ENCODE measurements around the gene PPEF2.
"Not testable (repeated sequence)": the region's sequence is repeated elsewhere in the genome, so short reads cannot be mapped to it uniquely, and the experiment has no call there.

PPEF2 gene

GRCh38 chr4:75895744-75896314 is 6.4 kb downstream of the PPEF2 start:
- no peak for DNase-seq (ENCODE audit: low read depth)

DNA sequence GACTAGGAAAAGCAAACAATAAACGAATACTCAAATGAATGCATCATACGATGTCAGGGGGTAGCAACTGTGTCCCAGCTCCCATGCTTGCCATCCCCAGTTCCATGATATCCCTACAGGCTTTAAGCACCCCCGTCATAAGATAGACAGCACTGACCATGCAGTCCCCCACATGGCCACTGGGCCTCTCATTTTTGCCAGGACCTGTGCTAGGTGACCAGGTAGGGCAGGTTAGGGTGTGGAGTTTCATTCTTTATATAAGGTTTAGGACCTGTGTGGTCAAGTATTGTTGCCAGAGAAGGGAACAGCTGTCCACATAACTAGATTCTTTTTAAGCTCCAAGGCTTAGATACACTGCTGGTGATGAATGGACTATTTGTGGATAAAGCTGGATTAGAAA is 9.7 kb downstream of the PPEF2 start:
- DNase-seq (ENCODE audit: low read depth): no peak

GRCh38 chr4:75891611-75892010 is 10.6 kb downstream of the PPEF2 start:
- no peak for DNase-seq (ENCODE audit: low read depth)

GRCh38 chr4:75889537-75890199 is 12.6 kb downstream of the PPEF2 start:
- no peak for DNase-seq (ENCODE audit: low read depth)

DNA sequence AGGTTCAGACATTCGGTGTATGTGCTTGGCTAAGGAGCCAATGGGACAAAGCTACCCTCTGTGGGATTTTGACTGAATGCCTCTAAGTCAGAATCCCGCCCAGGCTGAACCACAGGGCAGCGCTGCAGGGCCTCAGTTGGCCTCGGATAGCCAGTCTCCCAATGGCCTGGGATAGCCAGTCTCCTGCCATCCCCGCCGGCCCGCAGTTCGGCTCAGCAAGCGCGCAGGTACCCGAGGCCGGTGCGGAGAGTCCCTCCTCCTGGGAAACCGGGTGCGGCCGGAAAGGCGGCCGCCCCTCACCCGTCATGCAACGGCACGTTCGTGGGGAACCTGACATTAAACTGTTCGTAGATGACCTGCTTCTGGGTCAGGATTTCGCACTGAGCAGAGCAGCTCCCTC is 16.1 kb downstream of the PPEF2 start:
- no peak for DNase-seq (ENCODE audit: low read depth)

DNA sequence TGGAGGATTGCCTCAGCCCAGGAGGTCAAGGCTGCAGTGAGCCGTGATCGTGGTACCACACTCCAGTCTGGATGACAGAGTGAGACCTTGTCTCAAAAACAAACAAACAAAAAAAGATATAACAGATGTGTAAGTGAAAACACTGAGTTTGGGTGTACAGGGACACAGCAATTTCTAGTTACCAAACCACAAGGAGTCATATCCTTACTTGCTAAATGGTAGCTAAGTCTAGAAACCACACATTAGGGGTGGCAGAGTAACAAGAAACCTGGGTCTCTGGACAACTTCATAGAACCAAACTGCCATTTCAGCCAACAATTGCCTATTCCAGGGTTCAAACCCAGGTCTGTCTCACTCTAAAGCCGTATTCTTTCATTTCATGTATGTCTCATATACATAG is 20.8 kb downstream of the PPEF2 start:
- DNase-seq (ENCODE audit: low read depth): no peak

DNA sequence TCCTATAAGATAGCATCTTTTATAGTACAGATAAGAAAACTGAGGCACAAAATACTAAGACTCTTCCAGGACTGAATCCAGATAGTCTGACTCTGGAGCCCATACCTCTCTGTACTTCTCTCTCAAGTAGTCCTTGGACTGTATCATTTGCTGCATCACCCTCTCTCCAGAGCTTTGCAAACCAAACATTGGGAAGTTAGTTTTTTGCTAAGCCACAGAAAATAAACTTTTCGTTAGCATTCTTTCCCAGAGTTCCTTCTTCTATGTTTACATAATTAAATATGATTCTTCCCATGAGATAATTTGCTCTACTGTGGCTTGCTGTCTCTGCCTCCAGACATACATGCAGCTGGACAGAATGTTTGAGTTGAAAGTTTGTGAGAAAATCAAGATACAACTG is 22.0 kb downstream of the PPEF2 start:
- DNase-seq (ENCODE audit: low read depth): no peak

DNA sequence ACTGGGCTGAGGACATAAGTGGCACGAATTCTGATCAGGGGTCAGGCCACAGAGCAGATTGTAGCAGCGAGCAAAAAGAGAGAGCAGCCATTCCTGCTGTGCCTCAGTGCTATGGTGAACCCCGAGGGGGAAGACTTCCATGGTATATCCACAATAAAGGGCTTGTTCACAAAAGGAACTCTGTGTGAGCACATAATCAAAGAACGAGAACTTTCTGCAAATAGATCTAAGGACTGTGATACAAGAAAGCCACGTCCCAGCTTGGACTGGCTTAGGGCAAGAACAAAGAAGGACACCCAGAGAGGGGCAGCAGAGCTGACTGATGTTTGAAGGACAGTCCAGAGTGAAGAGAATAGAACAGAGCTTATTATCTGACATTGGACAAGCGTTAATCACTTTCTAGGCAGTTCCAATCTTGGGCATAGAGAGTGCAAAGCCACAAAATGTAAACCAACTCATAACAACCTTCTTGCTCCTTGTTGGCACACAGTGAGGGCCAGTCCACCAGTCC is 24.0 kb downstream of the PPEF2 start:
- no peak for DNase-seq (ENCODE audit: low read depth)

DNA sequence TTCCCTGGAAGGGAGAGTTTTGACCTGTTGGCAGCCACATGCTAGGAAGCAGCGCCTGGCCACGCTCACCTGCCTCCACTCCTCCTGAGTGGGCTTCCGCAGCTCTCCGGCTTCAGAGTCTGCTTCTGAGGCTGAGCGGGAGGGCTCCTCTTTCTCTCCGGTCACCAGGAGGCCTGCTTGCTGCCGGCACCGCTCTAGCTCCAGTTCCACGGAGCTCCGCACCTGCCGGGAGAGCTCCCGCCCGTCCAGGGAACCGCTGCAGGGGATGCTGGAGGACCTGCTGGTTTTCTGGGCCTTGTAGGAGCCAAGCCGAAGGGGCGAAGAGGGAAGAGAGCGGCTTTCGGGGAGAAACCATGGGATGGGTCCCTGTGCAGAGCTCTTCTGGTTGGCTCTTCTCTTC is 26.0 kb downstream of the PPEF2 start:
- DNase-seq (ENCODE audit: low read depth): no peak

DNA sequence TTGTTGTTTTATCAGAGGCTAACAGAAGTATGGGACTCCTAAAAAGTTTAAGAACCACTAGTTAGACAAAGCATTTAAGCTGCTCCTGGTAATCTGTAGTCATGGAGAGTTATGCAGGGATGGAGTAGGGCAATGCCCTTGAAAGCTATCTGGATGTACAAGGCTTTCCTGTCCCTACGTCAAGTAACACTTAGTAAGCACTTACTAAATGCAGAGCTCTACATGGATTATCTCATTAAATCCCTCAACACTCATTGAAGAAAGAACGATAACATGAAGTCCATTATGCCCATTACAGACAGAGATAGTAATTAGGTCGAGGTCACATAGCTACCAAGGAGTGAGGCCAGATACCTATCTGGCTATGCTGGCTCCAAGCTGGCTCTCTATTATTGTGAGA is 33.2 kb downstream of the PPEF2 start:
- DNase-seq (ENCODE audit: low read depth): no peak

DNA sequence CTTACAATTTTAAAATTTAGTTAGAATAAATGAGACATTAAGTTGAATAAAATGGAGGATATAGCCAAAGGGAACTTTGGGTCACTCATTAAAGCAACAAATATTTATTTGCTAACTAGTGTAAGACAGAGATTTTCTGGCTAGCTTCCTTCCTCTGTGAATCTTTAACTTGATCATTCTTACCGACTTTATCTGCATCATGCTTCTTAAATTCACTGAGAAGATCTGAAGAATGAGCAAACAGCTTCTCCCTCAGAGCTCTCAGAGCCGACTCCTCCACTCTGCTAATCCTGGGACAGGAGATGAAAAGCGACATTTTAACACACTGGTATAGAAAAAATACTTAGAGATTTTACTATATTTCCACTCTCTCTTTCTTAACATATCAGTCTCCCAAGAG is 35.1 kb downstream of the PPEF2 start:
- no peak for DNase-seq (ENCODE audit: low read depth)

DNA sequence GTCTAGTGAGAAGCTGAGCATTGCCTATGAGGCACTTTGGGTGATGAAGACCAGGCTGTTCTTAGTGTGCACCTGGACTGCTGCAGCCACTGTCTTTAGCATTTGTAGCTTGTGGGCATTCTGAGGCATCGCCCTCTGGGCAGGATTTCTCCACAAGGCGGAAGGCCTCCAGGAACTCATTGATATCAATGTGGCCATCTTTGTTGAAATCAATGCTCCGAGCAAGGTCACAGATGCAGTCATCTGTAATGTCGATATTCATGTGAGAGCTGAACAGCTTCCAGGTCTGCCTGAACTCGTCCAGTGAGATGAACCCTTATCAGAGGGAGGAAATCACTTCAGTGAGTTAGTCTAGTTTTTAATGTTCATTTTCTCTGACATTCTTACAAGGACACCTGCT is 41.6 kb downstream of the PPEF2 start:
- DNase-seq (ENCODE audit: low read depth): no peak

- DNase-seq (ENCODE audit: low read depth): no peak
Observed at GRCh38 chr4:75858721-75859120, 43.5 kb downstream of the PPEF2 start.

- DNase-seq (ENCODE audit: low read depth): no peak
Observed at GRCh38 chr4:75849461-75849860, 52.8 kb downstream of the PPEF2 start.

DNA sequence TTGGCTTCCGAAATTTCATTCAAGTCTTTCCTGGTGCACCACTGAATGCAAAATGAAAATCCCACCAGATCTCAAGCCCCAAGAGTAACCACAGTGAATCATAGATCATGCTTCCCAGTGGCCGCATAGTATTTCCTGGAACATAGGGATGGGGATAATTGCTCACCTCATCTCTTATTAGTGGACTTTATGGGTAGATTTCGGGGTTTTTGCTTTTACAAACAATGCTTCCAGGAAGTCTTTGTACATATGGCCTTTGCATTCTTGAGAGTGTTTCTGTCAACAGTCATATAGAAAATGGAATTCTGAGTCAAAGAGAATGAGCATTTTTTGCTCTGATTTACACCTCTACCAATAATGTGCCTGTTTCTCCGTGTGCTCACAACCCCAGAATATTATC is 53.4 kb downstream of the PPEF2 start:
- no peak for DNase-seq (ENCODE audit: low read depth)

DNA sequence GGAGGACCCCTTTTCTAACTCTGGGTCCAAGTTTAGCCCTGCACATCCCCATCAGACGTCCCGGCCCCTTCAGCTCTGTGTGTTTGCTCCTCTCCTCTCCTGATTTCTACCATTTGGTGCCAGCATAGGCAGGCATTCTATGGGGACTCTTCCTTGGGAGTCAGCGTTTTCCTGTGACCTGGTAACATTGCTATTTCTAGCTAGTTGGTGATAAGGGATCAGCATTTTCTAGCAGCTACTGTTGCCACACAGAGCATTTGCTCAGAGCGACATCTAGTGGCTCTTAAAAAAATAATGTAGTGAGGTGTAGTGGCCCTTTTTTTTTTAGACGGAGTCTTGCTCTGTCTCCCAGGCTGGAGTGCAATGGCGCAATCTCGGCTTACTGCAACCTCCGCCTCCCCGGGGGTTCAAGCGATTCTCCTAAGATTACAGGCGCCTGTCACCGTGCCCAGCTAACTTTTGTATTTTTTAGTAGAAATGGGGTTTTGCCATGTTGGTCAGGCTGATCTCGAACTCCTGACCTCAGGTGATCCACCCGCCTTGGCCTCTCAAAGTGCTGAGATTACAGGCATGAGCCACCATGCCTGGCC is 54.0 kb downstream of the PPEF2 start:
- DNase-seq (ENCODE audit: low read depth): not testable (repeated sequence)

DNA sequence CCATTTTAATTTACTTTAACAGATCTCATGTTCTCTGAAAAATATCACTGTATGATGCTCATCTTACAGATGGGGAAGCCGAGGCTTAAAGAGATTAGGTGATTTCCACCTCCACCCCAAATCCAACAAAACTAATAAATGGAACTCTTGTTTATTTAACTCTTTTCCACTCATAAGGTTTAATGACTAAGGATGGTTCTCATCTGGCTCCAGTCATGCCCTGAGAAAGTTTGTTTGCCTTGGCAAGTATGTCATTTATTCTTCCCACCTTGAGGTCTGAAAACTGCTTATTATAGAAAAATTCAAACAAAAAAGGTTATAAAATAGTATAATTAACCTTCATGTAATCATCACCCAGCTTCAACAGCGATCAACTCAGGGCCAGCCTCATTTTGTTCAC is 56.3 kb downstream of the PPEF2 start:
- no peak for DNase-seq (ENCODE audit: low read depth)

GRCh38 chr4:75844151-75844662 is 58.0 kb downstream of the PPEF2 start:
- no peak for DNase-seq (ENCODE audit: low read depth)

- no peak for DNase-seq (ENCODE audit: low read depth)
Observed at GRCh38 chr4:75843596-75843995, 58.7 kb downstream of the PPEF2 start.

DNA sequence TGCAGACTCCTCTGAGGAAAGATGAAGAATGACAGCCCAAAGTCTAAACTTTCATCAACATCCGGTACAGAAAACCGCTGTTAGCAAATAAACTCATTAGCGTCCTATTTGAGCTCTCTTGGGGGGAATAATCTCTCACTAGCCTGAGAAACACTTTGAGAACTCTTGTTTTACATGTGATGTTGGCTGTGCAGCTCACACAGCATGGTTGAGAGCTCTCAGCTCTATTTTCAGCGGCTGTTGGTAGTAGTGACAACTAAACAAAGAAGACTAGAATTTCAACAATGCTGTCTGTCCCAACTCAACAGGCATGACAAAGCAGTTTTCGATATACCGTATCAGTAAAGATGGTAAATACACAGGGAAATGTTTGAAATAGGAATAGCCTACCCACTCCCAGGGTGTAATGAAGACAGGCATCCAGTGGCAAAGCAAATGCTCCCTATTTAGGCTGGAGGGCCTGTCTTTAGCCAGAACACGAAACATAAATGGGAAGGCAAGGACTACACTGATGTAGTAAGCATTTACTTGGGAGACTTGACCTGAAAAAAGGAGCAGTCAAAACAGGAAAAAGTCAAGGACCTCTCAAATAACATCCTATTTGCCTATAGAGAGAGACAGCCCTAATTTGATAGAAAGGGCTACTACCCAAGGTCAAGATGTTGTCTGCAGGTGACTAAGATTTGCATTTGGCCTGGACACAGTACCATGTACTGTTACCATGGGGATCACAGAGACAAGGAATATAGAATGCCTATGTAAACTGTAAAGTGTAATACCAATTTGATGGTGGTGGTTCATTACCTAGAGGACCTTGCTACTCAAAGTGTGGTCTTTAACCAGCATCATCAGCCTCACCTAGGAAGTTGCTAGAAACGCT is 60.4 kb downstream of the PPEF2 start:
- DNase-seq (ENCODE audit: low read depth): no peak

DNA sequence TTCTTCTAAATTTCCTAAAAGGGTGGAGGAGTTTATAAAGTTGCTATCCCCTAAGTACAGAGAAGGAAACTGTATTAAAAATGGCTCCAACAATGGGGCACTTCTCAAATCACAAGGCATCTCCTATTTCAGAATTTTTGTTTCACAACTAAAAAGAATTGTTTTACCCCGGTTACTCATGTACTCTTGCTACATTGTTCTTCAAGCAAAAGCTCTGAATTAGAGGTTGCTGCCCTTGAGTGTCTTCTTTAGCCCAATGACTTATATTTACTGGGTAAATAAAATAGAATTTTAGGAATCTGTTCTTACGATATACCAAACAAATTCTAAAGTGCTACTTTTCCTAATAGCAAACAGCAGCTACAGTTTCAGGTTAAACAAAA is 67.5 kb downstream of the PPEF2 start:
- no peak for DNase-seq (ENCODE audit: low read depth)

DNA sequence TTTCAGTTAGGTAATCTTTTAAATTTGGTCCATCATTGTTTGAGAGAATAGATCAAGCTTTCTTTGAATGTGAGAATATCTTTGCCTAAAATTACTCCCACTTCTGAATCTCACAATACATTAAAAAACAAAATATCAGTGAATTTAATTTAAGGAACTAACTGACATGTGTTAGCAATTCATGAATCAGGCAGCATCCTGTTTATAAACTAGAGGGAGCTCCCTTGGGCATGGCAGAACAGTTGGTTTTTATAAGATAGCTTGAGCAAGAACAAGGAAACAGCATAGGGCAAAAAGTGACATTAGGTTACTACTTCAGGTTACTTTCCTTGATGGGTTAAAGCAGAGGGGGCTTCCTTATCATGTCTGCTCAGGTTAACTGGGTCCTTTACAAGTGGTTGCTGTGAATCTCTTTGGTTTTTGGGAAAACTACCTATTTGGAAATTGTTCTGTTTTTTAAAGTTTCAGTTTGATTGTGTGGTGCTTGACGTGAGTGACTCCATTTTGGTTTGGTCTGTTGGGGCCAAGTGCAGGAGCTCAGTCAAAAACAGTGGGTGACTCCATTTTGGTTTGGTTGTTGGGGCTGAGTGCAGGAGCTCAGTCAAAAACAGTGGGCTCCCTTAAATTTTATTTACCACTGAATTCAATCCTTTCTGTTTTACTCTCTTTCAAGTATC is 68.0 kb downstream of the PPEF2 start:
- no peak for DNase-seq (ENCODE audit: low read depth)
